Activated T-helper 9 cell treated with anti-CD3 and anti-CD28 coated beads, Interleukin-2, amount 50 U/mL, for 16 hours (primary cell): ENCODE data around the gene CCDC47.
"Not testable (repeated sequence)": the region's sequence is repeated elsewhere in the genome, so short reads cannot be mapped to it uniquely, and the experiment has no call there.

Source experiments
- DNase-seq: peaks from one replicate; pipeline ENCODE4 v3.0.0-alpha.2; 2020; ENCODE audit warnings: low read depth

Gene CCDC47

GRCh38 chr17:63773272-63774140 lies at the start of gene CCDC47:
Gene CCDC47, minus strand, starts transcription at chr17:63773597. Its CDS starts 7,422 bp downstream, at chr17:63766175.
- DNase-seq, result peak; percentile 97

GRCh38 chr17:63822537-63822936 lies 49.1 kb upstream of the CCDC47 start:
- no peak for DNase-seq

- DNase-seq, result no peak
Observed at GRCh38 chr17:63821804-63822203, 48.4 kb upstream of the CCDC47 start.

- no peak for DNase-seq
Observed at GRCh38 chr17:63820963-63821561, 47.7 kb upstream of the CCDC47 start.

GRCh38 chr17:63819585-63820537 lies 46.5 kb upstream of the CCDC47 start:
- no peak for DNase-seq

- DNase-seq, result no peak
Observed at GRCh38 chr17:63819131-63819530, 45.7 kb upstream of the CCDC47 start.

- no peak for DNase-seq
Observed at GRCh38 chr17:63817736-63818385, 44.5 kb upstream of the CCDC47 start.

GRCh38 chr17:63816669-63817068 lies 43.3 kb upstream of the CCDC47 start:
- DNase-seq, result no peak

- no peak for DNase-seq
Observed at GRCh38 chr17:63816123-63816522, 42.7 kb upstream of the CCDC47 start.

- DNase-seq, result no peak
Observed at GRCh38 chr17:63809970-63810369, 36.6 kb upstream of the CCDC47 start.

GRCh38 chr17:63805591-63805990 lies 32.2 kb upstream of the CCDC47 start:
- no peak for DNase-seq

GRCh38 chr17:63804328-63804727 lies 30.9 kb upstream of the CCDC47 start:
- no peak for DNase-seq

GRCh38 chr17:63800783-63801182 lies 27.4 kb upstream of the CCDC47 start:
- DNase-seq, result no peak

- DNase-seq, result no peak
Observed at GRCh38 chr17:63798572-63799106, 25.2 kb upstream of the CCDC47 start.

GRCh38 chr17:63796375-63796774 lies 23.0 kb upstream of the CCDC47 start:
- DNase-seq, result not testable (repeated sequence)

GRCh38 chr17:63792055-63792729 lies 18.8 kb upstream of the CCDC47 start:
- DNase-seq, result no peak

- no peak for DNase-seq
Observed at GRCh38 chr17:63790057-63790456, 16.7 kb upstream of the CCDC47 start.

- DNase-seq, result no peak
Observed at GRCh38 chr17:63786971-63787711, 13.7 kb upstream of the CCDC47 start.

- no peak for DNase-seq
Observed at GRCh38 chr17:63786117-63786516, 12.7 kb upstream of the CCDC47 start.

GRCh38 chr17:63785556-63785955 lies 12.2 kb upstream of the CCDC47 start:
- DNase-seq, result no peak
